Placental epithelial cell (primary cell): ENCODE measurements around the gene SCGB1D4. TPM values are rescaled to one million over a fixed set of nuclear protein-coding genes. Genes with fewer than 3 reads are reported as not detected.

Experiments used
- total RNA-seq: library from RNA; depleted of rRNA; stranded (reverse); fragments of >200 nt; gene quantifications from 2 replicates; pipeline ENCODE4 v1.2.3, GENCODE V29; 2012

The SCGB1D4 gene
- total RNA-seq, result not detected in 2 replicates

GRCh38 chr11:62298975-62299374, at the start of gene SCGB1D4:
Gene SCGB1D4 (minus strand): TSS chr11:62299075. CDS start chr11:62299010, 65 bp downstream.

GRCh38 chr11:62337303-62338181, 38.7 kb upstream of the SCGB1D4 start, which contains the start of gene ASRGL1:
Gene ASRGL1 (plus strand): TSS chr11:62337448. CDS start chr11:62337978, 530 bp downstream.

GRCh38 chr11:62269654-62270278, 29.1 kb downstream of the SCGB1D4 start, which contains the start of gene SCGB2A2:
Gene SCGB2A2 (plus strand): TSS chr11:62270158. CDS start chr11:62270217, 59 bp downstream.

Other genes starting within 250 kb of the SCGB1D4 start
- gene INCENP, start 175.1 kb downstream of the SCGB1D4 start, total RNA-seq, result 19.6 and 27.8 TPM in 2 replicates
- not detected in 2 replicates for gene SCGB1D1, start 108.9 kb downstream of the SCGB1D4 start, total RNA-seq
- not detected in 2 replicates for gene SCGB2A1, start 90.4 kb downstream of the SCGB1D4 start, total RNA-seq
- not detected in 2 replicates for gene SCGB1D2, start 56.8 kb downstream of the SCGB1D4 start, total RNA-seq
- not detected in 2 replicates for gene SCGB2A2, start 28.9 kb downstream of the SCGB1D4 start, total RNA-seq
- gene ASRGL1, start 38.4 kb upstream of the SCGB1D4 start, total RNA-seq, result not detected in 2 replicates
- not detected in 2 replicates for gene SCGB1A1, start 120.0 kb upstream of the SCGB1D4 start, total RNA-seq
- gene AHNAK, start 247.7 kb upstream of the SCGB1D4 start, total RNA-seq, result 1,365 and 1,551 TPM in 2 replicates